Measurements from ENCODE around the gene TAF12.
"Not testable (repeated sequence)": the region's sequence is repeated elsewhere in the genome, so short reads cannot be mapped to it uniquely, and the experiment has no call there.

TAF12 gene

GRCh38 chr1:28642056-28642846, 616 bp downstream of the TAF12 start:
- no peak for DNase-seq

DNA sequence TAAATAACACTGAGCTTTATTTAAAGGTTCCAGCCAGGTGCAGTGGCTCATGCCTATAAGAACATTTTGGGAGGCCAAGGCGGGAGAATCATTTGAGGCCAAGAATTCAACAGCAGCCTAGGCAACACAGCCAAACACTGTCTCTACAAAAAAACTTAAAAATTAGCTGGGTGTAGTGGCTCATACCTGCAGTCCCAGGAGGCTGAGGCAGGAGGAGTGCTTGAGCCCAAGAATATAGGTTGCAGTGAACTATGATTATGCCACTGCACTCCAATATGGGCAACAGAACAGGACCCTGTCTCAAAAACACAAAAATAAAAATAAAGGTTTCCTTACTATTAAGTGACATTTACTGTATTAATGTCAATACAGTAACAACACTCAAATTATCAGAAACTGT, 2.1 kb downstream of the TAF12 start:
- DNase-seq = no peak

GRCh38 chr1:28632560-28632959, 10.3 kb downstream of the TAF12 start:
- DNase-seq = no peak

GRCh38 chr1:28631713-28632112, 11.2 kb downstream of the TAF12 start:
- DNase-seq = no peak

GRCh38 chr1:28613175-28613574, 29.7 kb downstream of the TAF12 start:
- no peak for DNase-seq

DNA sequence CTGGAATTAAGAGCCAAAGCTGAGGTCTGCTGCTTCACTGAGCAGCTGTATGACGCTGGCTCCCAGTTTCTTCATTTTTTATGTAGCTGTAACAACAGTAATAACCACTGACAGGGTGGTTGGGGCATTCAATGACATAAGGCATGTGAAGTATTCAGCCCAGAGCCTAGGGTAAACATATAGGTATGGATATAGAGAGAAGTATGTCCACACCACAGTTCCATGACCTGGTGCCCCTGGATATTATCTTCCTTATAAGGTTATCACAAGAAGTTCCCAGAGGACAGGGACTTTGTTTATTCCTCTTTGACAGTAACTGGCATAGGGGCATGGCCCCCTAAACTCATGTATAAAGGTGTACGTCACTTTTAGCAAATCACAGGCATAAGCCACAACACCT, 36.1 kb downstream of the TAF12 start:
- no peak for DNase-seq

GRCh38 chr1:28604962-28605361, 37.9 kb downstream of the TAF12 start:
- no peak for DNase-seq

DNA sequence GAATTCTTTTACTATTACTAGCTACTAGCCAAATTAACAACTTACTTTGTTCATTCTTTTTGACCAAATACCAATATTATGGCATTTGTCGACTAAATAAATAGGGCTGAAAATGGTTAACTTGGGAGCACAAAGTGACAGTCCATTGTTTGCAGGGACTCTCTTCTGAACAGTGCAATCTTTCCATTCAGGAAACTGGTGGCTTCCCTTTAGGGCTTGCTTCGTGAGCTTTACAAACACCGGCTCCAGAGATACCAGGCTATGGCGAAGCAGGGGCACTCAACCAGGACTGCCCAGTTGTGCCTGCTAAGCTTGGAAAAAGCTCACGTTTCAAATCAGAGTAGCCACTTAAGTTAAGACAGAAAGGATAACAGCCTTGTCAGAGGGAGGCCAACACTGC, 38.5 kb downstream of the TAF12 start:
- DNase-seq = no peak

DNA sequence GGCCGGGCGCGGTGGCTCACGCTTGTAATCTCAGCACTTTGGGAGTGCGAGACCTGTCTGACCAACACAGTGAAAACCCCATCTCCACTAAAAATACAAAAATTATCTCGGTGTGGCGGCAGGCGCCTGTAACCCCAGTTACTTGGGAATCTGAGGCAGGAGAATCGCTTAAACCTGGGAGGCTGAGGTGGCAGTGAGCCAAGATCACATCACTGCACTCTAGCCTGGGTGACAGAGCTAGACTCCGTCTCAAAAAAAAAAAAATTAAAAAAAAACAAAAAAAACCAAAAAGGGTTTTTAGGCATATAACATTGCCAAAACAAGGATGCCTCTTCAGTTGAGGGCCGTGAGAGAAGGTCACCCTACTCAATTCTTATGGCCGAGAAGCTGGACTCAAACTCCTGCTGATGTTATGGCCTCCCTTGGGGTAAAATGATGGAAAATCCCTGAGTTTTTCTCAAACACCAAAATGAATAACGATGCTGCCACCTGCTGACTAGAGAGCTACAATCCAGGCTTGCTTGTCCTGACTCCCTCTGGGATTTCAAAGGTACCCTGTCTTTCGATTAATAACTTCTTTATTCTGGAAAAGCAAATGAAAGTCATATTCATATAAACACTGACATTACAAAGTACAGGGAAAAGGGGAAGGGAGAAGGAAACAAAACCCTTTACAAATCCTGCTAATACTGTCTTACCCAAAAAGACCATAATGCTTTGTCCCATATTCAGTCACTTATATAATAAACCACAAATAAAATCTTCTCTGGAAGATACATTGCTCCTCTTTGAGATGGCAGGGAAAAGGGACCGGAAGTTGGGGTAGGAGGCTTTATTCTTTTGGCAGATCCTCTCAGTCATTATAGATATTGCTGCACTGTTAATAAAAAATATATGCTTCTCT, 40.1 kb downstream of the TAF12 start:
- DNase-seq = no peak

GRCh38 chr1:28601696-28602095, 41.2 kb downstream of the TAF12 start:
- peak; percentile 41 for DNase-seq

DNA sequence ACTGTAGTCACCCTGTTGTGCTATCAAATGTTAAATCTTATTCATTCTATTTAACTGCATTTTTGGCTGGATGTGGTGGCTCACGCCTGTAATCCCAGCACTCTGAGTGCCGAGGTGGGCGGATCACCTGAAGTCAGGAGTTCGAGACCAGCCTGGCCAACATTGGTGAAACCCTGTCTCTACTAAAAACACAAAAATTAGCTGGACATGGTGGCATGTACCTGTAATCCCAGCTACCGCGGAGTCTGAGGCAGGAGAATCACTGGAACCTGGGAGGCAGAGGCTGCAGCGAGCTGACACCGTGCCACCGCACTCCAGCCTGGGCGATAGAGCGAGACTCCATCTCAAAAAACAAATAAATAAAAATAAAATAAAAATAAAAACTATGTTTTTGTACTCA, 46.6 kb downstream of the TAF12 start:
- DNase-seq = not testable (repeated sequence)

- DNase-seq = no peak
These were observed 47.3 kb downstream of the TAF12 start for GRCh38 chr1:28595412-28596191.

DNA sequence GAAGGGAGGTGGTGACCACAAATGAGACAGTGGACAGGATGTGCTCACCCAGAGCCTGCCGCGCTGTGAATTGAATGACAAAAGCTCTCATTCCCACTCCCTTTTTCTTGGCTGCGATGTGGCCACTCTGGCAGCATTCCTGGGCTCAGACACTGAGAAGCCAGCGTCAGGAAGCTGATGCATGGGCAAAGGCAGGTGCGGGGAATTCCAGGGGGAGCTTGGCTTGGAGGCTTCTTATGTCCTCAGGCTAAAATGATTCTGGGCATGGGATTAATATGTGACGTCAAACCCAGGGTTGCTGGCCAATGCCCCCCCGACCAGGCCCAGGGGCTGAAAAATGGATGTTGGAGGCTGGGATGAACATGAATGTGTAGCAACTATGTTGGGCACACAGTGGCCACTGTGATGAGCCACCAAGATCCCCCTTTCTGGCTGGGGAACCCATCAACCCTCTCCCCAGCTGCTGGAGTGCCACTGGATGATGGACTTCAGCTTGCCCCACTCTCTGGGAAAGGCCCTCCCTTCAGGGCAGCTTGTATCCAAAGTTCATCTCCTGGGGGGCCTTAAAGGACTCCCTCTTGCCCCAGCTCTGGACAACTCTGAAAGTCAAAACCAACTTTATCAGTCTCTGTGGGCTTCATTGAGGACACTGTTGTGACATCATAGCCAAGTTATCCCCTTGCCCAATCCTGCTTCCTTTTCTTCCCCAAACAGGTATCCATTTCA, 48.0 kb downstream of the TAF12 start:
- not testable (repeated sequence) for DNase-seq

- DNase-seq = not testable (repeated sequence)
These were observed 48.9 kb downstream of the TAF12 start for GRCh38 chr1:28593988-28594356.

- DNase-seq = no peak
These were observed 50.4 kb downstream of the TAF12 start for GRCh38 chr1:28592321-28593071.

- DNase-seq = no peak
These were observed 51.1 kb downstream of the TAF12 start, which contains the start of gene RAB42 for GRCh38 chr1:28591708-28592320. Gene RAB42 (plus strand): TSS chr1:28592265. CDS start chr1:28592512, 247 bp downstream.

GRCh38 chr1:28586585-28587391, 56.1 kb downstream of the TAF12 start:
- DNase-seq = not testable (repeated sequence)

GRCh38 chr1:28582248-28582615, 60.6 kb downstream of the TAF12 start:
- DNase-seq = no peak

GRCh38 chr1:28581531-28582247, 61.2 kb downstream of the TAF12 start:
- peak; percentile 96 for DNase-seq
